IMR-90 (cell line): ENCODE results near the gene CERKL. TPM values are rescaled to one million over a fixed set of nuclear protein-coding genes. Genes with fewer than 3 reads are reported as not detected.

Experiments used
- ATAC-seq: fragments of 200-7000 bp; cut with Tn5 transposase; 2 replicates; pipeline ENCODE4 v1.9.1; 2020; ENCODE audit warnings: low read depth, mild to moderate bottlenecking, moderate library complexity
- BruUV-seq: library from RNA; stranded (reverse); fragments of 400-500 nt; replicated peaks from 2 replicates; lab custom pipeline; 2021; lab: Mats Ljungman, UMichigan
- CTCF ChIA-PET: fragments of 300-600 bp; formaldehyde crosslinking; extraction: SDS; loops from one replicate; lab custom pipeline; 2021; ENCODE audit warnings: antibody characterized with exemption; lab: Yijun Ruan, JAX
- POLR2A ChIA-PET: fragments of 300-600 bp; sonication (Branson Sonifier 250); formaldehyde crosslinking; loops from one replicate; lab custom pipeline; 2022; ENCODE audit warnings: antibody characterized with exemption; ENCODE audit not compliant: unreplicated experiment; lab: Charles Lee
- DNase-seq: peaks from one replicate; pipeline ENCODE4 v3.0.0; 2013
- H2AFZ ChIP-seq: replicated peaks from 2 replicates; pipeline ENCODE3; 2013; ENCODE audit warnings: low read length, mild to moderate bottlenecking; ENCODE audit not compliant: poor library complexity
- H2AK5ac ChIP-seq: 2 replicates; pipeline ENCODE4 v1.6.1; 2013; ENCODE audit warnings: low read depth, low read length, inconsistent platforms
- H2AK9ac ChIP-seq: replicated peaks from 2 replicates; pipeline ENCODE3; 2013; ENCODE audit warnings: mild to moderate bottlenecking, low read depth, low read length, moderate library complexity; ENCODE audit not compliant: poor library complexity
- H2BK120ac ChIP-seq: 2 replicates; pipeline ENCODE4 v1.6.1; 2013; ENCODE audit warnings: low read depth, low read length, inconsistent platforms
- H2BK15ac ChIP-seq: 3 replicates; pipeline ENCODE4 v1.6.1; 2013; ENCODE audit warnings: low read depth, low read length, inconsistent platforms
- H2BK20ac ChIP-seq: 2 replicates; pipeline ENCODE4 v1.6.1; 2013; ENCODE audit warnings: low read depth, mild to moderate bottlenecking, inconsistent platforms, low read length, moderate library complexity
- H2BK5ac ChIP-seq: 2 replicates; pipeline ENCODE4 v1.6.1; 2013; ENCODE audit warnings: mild to moderate bottlenecking, low read depth, low read length, inconsistent platforms; ENCODE audit not compliant: poor library complexity, severe bottlenecking
- H3K14ac ChIP-seq: replicated peaks from 2 replicates; pipeline ENCODE4 v1.6.1; 2013; ENCODE audit warnings: low read depth, low read length, inconsistent platforms
- H3K18ac ChIP-seq: 2 replicates; pipeline ENCODE4 v1.6.1; 2013; ENCODE audit warnings: low read depth, low read length, control low read depth
- H3K23ac ChIP-seq: 2 replicates; pipeline ENCODE4 v1.6.1; 2013; ENCODE audit warnings: low read depth, low read length, inconsistent platforms
- H3K27ac ChIP-seq: 2 replicates; pipeline ENCODE4 v1.5.1; 2013; ENCODE audit warnings: mild to moderate bottlenecking, control low read depth, low read length; ENCODE audit not compliant: insufficient read depth
- H3K27me3 ChIP-seq: 2 replicates; pipeline ENCODE4 v1.6.1; 2013; ENCODE audit warnings: low read length; ENCODE audit not compliant: control insufficient read depth, insufficient read depth
- H3K36me3 ChIP-seq: 2 replicates; pipeline ENCODE4 v1.6.1; 2013; ENCODE audit warnings: low read length, mixed read lengths; ENCODE audit not compliant: control insufficient read depth, insufficient read depth
- H3K4ac ChIP-seq: 2 replicates; pipeline ENCODE4 v1.6.1; 2013; ENCODE audit warnings: low read depth, low read length, inconsistent platforms
- H3K4me1 ChIP-seq: 2 replicates; pipeline ENCODE4 v1.6.1; 2013; ENCODE audit warnings: low read length, mixed read lengths; ENCODE audit not compliant: control insufficient read depth, insufficient read depth
- H3K4me2 ChIP-seq: 2 replicates; pipeline ENCODE4 v1.6.1; 2013; ENCODE audit warnings: low read depth, mild to moderate bottlenecking, control low read depth, low read length, moderate library complexity
- H3K4me3 ChIP-seq: 2 replicates; pipeline ENCODE4 v1.5.1; 2013; ENCODE audit warnings: low read depth, mild to moderate bottlenecking, control low read depth, low read length, moderate library complexity; ENCODE audit not compliant: insufficient read depth
- H3K56ac ChIP-seq: 2 replicates; pipeline ENCODE4 v1.6.1; 2013; ENCODE audit warnings: low read length, inconsistent platforms; ENCODE audit not compliant: insufficient read depth; ENCODE audit errors: extremely low read depth
- H3K79me1 ChIP-seq, 2 experiments: 2 replicates each; pipeline ENCODE4 v1.6.1; 2013; ENCODE audit warnings: low read length in 2 of 2, inconsistent platforms in 1 of 2, low read depth in 1 of 2
- H3K9ac ChIP-seq: 2 replicates; pipeline ENCODE4 v1.6.1; 2013; ENCODE audit warnings: low read depth, low read length, control low read depth
- H3K9me1 ChIP-seq: 2 replicates; pipeline ENCODE4 v1.6.1; 2013; ENCODE audit warnings: low read length, inconsistent platforms; ENCODE audit not compliant: insufficient read depth
- H3K9me3 ChIP-seq: 2 replicates; pipeline ENCODE4 v1.6.1; 2013; ENCODE audit warnings: low read length; ENCODE audit not compliant: control insufficient read depth, insufficient read depth
- H4K20me1 ChIP-seq: 2 replicates; pipeline ENCODE4 v1.6.1; 2013; ENCODE audit warnings: low read length, inconsistent platforms; ENCODE audit not compliant: insufficient read depth
- H4K5ac ChIP-seq: 2 replicates; pipeline ENCODE4 v1.6.1; 2013; ENCODE audit warnings: mild to moderate bottlenecking, low read depth, low read length, control low read depth
- H4K8ac ChIP-seq, 2 experiments: 2 replicates each; pipeline ENCODE4 v1.6.1; 2013; ENCODE audit warnings: low read depth in 2 of 2, low read length in 2 of 2, control low read depth in 1 of 2, inconsistent platforms in 1 of 2
- H4K91ac ChIP-seq: 2 replicates; pipeline ENCODE4 v1.6.1; 2013; ENCODE audit warnings: low read depth, low read length, inconsistent platforms; ENCODE audit not compliant: insufficient read depth
- BHLHE40 ChIP-seq: fragments of 150-350 bp; IDR thresholded peaks from 2 replicates; pipeline ENCODE4 v1.6.1; 2016; ENCODE audit warnings: mild to moderate bottlenecking, low read depth, low read length
- CEBPB ChIP-seq: IDR thresholded peaks from 2 replicates; pipeline ENCODE4 v1.6.1; 2012; ENCODE audit warnings: low read depth, low read length, improper control_type of control experiment
- FOS ChIP-seq: fragments of 150-350 bp; IDR thresholded peaks from 2 replicates; pipeline ENCODE4 v1.6.1; 2016; ENCODE audit warnings: low read depth, low read length
- MAZ ChIP-seq: IDR thresholded peaks from 2 replicates; pipeline ENCODE4 v1.6.1; 2012; ENCODE audit warnings: low read depth, mild to moderate bottlenecking, low read length, improper control_type of control experiment, moderate library complexity, borderline replicate concordance
- NFE2L2 ChIP-seq: fragments of 150-350 bp; IDR thresholded peaks from 2 replicates; pipeline ENCODE4 v1.6.1; 2016; ENCODE audit warnings: low read depth, mild to moderate bottlenecking, low read length
- POLR2A ChIP-seq: IDR thresholded peaks from 2 replicates; pipeline ENCODE4 v1.6.1; 2012; ENCODE audit warnings: mild to moderate bottlenecking, low read depth, low read length
- RCOR1 ChIP-seq: IDR thresholded peaks from 2 replicates; pipeline ENCODE4 v1.6.1; 2012; ENCODE audit warnings: mild to moderate bottlenecking, low read length, improper control_type of control experiment; ENCODE audit not compliant: insufficient replicate concordance
- WGBS, 2 experiments: methylation state at CpG; one replicate each; pipeline versions ENCODE4 v1.1.5 to v1.1.7; 2013; ENCODE audit warnings: missing lambda C conversion rate in 2 of 2; ENCODE audit not compliant: insufficient read length in 1 of 2; ENCODE audit errors: extremely low coverage in 2 of 2; 5-methylcytosine and 5-hydroxymethylcytosine counted together
- dilution Hi-C: fragments of 300-500 bp; cut with HindIII; formaldehyde crosslinking; loops from one replicate; pipeline ENCODE4 v1.14.3; 2018; ENCODE audit warnings: low sequenced_read_pairs; ENCODE audit not compliant: unreplicated experiment
- in situ Hi-C: fragments of 300-500 bp; cut with MboI; formaldehyde crosslinking; loops from 3 replicates; pipeline ENCODE4 v1.14.3; 2019; ENCODE audit warnings: low sequenced_read_pairs, inconsistent platforms, mixed read lengths
- intact Hi-C: fragments of 100-400 bp; cut with micrococcal nuclease; formaldehyde crosslinking; loops from 2 replicates; pipeline ENCODE4 v1.10.0; 2022
- polyA plus RNA-seq, 3 experiments: library from polyadenylated mRNA; depleted of rRNA; stranded (reverse); fragments of >200 nt; gene quantifications; 2 replicates each; pipeline ENCODE4 v1.2.3, GENCODE V29; 2012; ENCODE audit warnings: low replicate concordance in 1 of 3
- total RNA-seq: library from RNA; depleted of rRNA; stranded (reverse); fragments of >200 nt; gene quantifications from 2 replicates; pipeline ENCODE4 v1.2.3, GENCODE V29; 2012
- TF ChIP-seq, protein P1 (sequence below): fragments of 150-350 bp; IDR thresholded peaks from 2 replicates; pipeline ENCODE4 v1.6.1; 2016; ENCODE audit warnings: low read depth, mild to moderate bottlenecking, low read length, moderate library complexity, borderline replicate concordance

The CERKL gene
- total and polyA plus RNA-seq, 2 of the 4 experiments (the other 2 are of a cell fraction): under 0.01 TPM; not detected in 1

- POLR2A ChIA-PET: interaction anchor here (0.6 kb wide), 1 partner anchor 1066 kb away, joined by 3 read pairs; no protein-coding TSS in a partner anchor
Observed at GRCh38 chr2:181685150-181685688, 28.3 kb upstream of the CERKL start.

More at GRCh38 chr2:181685150-181685688, 28.3 kb upstream of the CERKL start:
- BruUV-seq: no TSS peak
- DNase-seq (peak; percentile 12), ATAC-seq (peak; percentile 36; the same call in 1 of the 2 replicates)
- Histone ChIP-seq H3K27ac (no peak overlapping the region), H3K27me3 (peaks cover 62% of the 10 kb centered on the region), H3K18ac (no peak overlapping the region), H3K36me3 (no peaks in the 10 kb centered on the region), H2AK5ac (no peak overlapping the region), H2BK20ac (no peak overlapping the region), H2AFZ (no peak overlapping the region), H3K23ac (no peak overlapping the region), H3K4me1 (no peaks in the 10 kb centered on the region; the same call in 1 of the 2 replicates), H4K5ac (no peak overlapping the region), H3K79me1 (no peaks in the 10 kb centered on the region), H2BK15ac (no peak overlapping the region), H3K9me1 (peaks cover 7% of the 10 kb centered on the region; the same call in 1 of the 2 replicates), H2AK9ac (no peak overlapping the region), H4K8ac (no peak overlapping the region), H3K56ac (no peak overlapping the region), H3K14ac (no peak overlapping the region), H2BK5ac (no peak overlapping the region), H3K4me3 (no peak overlapping the region), H2BK120ac (no peak overlapping the region), H3K4me2 (no peak overlapping the region), H4K20me1 (peaks cover 4% of the 10 kb centered on the region; the same call in 1 of the 2 replicates), H3K4ac (no peak overlapping the region), H4K91ac (no peak overlapping the region), H3K9ac (no peak overlapping the region), H3K9me3 (peaks cover 14% of the 10 kb centered on the region; the same call in 1 of the 2 replicates)
- intact Hi-C loops (no loop called here), in situ Hi-C loops (no loop called here), dilution Hi-C loops (no loop called here)
- TF ChIP-seq CEBPB (no peak), MAZ (no peak), BHLHE40 (no peak), POLR2A (no peak), RCOR1 (no peak), FOS (no peak), NFE2L2 (no peak)
- TF ChIP-seq, protein P1, sequence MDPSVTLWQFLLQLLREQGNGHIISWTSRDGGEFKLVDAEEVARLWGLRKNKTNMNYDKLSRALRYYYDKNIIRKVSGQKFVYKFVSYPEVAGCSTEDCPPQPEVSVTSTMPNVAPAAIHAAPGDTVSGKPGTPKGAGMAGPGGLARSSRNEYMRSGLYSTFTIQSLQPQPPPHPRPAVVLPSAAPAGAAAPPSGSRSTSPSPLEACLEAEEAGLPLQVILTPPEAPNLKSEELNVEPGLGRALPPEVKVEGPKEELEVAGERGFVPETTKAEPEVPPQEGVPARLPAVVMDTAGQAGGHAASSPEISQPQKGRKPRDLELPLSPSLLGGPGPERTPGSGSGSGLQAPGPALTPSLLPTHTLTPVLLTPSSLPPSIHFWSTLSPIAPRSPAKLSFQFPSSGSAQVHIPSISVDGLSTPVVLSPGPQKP: no peak
- CTCF ChIA-PET: no interaction called here
- WGBS, 2 experiments: 0% methylated on average over 3 of the region's 21 CpGs; no CpG with 5 or more reads in 1 of the 2 experiments
